GM19025 (cell line): Measurements from ENCODE around the gene RALBP1.

Source experiments
- ATAC-seq: cut with Tn5 transposase; IDR thresholded peaks from one replicate; pipeline ENCODE4 v1.9.1; 2021; ENCODE audit warnings: mild to moderate bottlenecking, low read depth, moderate library complexity; ENCODE audit not compliant: unreplicated experiment

RALBP1 gene

GRCh38 chr18:9506046-9506792, 30.9 kb downstream of the RALBP1 start:
- no peak for ATAC-seq

DNA sequence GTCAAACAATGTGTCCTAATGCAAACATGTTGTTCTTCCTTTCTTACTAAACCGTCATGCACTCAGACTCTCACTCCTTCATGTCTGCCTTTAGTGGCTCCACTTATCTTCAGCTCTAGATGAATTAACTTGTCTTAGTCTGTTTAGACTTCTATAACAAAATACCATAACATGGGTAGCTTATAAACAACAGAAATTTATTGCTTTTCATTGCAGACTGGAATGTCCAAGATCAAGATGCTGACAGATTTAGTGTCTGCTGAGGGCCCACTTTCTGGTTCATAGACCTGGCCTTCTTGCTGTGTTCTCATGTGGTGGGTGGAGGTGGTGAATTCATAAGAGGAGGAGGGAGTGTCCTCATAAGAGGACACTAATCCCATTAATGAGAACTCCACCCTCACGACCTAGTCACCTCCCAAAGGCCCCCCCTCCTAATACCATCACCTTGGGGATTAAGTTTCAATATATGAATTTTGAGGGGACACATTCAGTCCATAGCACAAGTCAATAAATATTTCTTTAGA, 32.3 kb downstream of the RALBP1 start:
- ATAC-seq = no peak

GRCh38 chr18:9508446-9509025, 33.2 kb downstream of the RALBP1 start:
- ATAC-seq = no peak

DNA sequence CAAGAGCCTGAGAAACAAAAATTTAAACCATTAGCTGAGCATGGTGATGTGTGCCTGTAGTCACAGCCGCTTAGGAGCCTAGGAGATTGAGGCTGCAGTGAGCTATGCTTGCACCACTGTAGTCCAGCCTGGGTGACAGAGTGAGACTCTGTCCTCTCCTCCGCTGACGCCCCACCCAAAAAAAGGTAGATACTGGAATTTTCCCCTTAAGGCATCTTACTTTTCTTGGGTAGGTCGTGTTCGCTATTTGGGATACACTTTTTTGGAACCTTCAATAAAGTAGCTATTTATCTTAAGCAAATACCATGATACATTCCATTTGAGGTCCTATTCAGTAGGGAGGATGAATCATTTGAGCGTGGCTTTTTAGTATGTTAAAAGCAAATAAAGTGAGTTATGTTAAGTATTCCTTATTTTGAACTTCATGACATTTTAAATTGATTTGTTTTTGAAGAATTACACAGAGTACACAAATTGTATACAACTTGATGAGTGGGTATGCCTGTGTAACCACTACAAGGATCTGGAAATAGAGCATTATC, 38.7 kb downstream of the RALBP1 start:
- no peak for ATAC-seq

DNA sequence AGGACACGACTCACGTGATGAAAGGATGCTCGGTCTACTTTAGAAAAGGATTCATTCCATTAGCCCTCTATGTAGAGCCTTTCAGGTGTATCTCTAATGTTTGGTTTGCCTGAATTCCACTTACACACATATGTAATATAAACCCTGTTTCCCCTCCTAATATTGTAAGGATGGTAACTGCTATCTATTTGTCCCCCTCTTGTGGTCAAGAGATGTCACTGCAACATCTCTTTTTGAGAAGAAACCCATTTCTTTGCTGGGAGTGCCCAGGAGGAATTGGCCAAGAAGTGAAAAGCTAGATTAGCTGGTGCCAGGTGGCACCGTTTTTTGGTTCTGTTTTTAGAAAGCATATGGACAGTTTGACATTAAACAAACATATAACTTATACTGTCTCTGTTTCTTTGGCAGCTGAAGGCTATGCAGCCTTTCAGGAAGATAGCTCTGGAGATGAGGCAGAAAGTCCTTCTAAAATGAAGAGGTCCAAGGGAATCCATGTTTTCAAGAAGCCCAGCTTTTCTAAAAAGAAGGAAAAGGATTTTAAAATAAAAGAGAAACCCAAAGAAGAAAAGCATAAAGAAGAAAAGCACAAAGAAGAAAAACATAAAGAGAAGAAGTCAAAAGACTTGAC, 41.2 kb downstream of the RALBP1 start:
- no peak for ATAC-seq

GRCh38 chr18:9517869-9518268, 42.6 kb downstream of the RALBP1 start:
- no peak for ATAC-seq

- ATAC-seq = no peak
Measured at GRCh38 chr18:9519399-9519798, 44.1 kb downstream of the RALBP1 start.

GRCh38 chr18:9520666-9521065, 45.4 kb downstream of the RALBP1 start:
- ATAC-seq = no peak

GRCh38 chr18:9521770-9522169, 46.5 kb downstream of the RALBP1 start:
- no peak for ATAC-seq

GRCh38 chr18:9522952-9523351, 47.6 kb downstream of the RALBP1 start:
- no peak for ATAC-seq

DNA sequence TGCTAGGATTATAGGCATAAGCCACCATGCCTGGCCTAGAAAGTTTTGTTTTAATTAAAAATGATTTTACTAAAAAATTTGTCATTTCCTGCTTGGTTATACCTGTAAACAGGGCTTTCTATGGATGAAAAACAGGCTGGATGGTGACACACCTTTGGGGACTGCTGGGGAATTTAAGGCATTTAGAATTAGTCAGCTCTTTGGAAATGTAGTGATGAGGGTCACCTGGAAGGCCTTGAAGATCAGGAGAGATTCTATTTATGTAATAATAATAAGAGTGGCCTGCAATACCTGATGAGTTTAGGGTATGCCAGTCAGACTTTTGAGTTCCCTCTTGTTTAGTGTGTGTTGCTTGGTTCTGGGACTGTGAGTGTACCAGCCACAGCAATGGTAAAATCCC, 51.1 kb downstream of the RALBP1 start:
- ATAC-seq = no peak

DNA sequence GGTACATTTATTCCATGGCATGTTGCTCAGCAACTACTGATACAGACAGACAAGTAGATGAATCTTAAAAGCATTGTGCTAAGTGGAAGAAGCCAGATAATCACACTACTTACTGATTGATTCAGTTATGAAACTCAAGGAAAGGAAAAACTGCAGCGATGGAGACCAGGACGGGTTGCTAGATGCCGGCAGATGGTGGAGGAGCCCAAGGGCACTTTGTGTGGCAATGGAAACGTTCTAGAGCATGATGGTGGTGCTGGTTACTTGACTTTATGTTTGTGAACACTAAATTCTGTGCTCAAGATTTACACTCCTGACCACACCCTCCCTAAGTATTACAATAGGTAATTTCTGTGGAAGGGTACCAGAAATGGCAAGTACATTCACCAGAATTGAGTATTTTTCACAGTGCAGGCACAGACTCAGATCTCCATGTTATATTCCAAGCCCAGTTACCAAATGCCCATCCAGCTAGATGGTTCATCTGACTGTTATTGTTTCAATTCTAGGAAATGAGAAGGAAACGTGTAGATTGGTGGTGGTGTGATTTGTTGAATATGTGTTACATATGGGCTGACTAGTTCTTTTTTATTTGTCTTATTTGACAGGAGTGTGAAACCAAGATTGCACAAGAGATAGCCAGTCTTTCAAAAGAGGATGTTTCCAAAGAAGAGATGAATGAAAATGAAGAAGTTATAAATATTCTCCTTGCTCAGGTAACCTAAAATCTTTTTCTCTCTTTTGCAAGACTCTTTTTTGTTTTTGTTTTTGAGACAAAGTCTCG, 55.1 kb downstream of the RALBP1 start:
- ATAC-seq = no peak

- ATAC-seq = no peak
Measured at GRCh38 chr18:9531791-9532410, 56.6 kb downstream of the RALBP1 start.

GRCh38 chr18:9534844-9535243, 59.5 kb downstream of the RALBP1 start:
- no peak for ATAC-seq

DNA sequence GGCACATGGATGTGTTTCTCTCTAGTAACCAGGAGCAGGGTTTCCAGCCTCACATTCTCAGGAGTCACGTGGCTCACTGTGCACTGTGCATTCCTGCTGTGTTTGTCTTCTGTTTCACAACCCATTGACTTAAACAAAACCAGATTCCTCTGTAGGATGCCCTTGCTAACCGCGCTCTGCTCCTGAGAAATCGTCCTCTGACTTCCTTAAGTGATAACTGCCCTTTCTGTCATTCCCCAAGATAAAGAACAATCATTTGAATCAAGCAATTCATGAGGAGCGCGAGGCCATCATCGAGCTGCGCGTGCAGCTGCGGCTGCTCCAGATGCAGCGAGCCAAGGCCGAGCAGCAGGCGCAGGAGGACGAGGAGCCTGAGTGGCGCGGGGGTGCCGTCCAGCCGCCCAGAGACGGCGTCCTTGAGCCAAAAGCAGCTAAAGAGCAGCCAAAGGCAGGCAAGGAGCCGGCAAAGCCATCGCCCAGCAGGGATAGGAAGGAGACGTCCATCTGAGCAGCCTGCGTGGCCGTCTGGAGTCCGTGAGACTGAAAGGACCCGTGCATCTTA, 60.2 kb downstream of the RALBP1 start:
- no peak for ATAC-seq

GRCh38 chr18:9536354-9537152, 61.2 kb downstream of the RALBP1 start:
- ATAC-seq = no peak

DNA sequence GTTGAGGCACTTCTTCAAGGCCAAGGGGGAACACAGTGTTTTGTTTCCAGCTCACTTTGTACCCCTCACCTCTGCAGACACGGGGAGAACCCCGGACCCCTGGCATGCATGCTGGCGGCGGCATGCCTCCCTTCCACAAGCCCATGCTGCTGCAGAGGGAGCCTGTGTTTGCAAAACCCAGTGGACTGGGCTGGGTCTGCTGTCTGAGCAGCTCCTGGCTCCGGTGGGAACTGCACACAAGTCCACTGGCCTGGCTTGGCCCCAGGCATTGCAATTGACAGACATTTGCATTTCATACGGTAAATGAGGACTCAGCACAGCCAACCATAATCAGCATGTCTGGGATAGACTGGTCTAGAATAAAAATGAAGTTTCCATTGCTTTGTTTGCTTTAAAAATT, 62.4 kb downstream of the RALBP1 start:
- ATAC-seq = no peak

DNA sequence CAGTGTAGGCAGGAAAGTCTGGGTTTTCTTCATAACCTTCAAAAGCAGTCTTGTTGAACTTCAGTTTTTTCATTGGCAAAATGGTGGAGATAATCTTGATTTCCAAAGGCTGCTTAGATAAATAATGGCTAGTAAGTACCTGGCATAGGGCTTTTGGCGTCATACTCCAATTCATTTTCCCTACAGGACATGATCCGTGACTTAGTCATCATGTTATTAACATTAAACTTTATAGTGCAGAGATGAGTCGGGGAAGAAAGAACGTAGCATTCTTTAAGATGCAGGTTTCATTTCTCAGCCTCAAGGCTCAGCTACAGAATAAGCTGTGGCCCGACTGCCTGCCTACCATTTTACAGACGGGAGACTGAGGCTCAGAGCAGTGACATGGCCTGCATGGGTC, 64.0 kb downstream of the RALBP1 start:
- no peak for ATAC-seq

DNA sequence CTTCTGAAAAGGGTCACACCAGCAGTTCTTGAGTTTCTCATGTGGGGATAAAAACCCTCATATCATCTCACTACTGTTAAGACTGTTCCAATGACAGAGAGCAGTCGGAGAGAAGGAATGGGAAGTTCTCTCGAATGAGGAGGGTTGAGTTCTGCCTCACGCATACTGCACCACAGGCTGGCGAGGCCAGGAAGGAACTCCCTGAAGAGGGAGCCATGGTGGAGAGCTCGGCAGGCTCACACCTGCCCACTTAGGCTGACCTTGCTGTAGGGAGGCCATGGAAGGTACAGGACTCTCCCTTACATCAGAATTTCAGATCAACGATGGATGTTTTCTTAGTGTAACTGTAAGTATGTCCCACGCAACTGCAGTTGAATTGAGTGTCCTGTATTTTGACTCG, 64.6 kb downstream of the RALBP1 start:
- ATAC-seq = no peak
